Measurements from ENCODE around the gene M1AP. TPM values are rescaled to one million over a fixed set of nuclear protein-coding genes. Genes with fewer than 3 reads are reported as not detected.

The M1AP gene
- polyA plus RNA-seq, 3 donors = 1.00 to 4.6 (median 1.8) TPM

DNA sequence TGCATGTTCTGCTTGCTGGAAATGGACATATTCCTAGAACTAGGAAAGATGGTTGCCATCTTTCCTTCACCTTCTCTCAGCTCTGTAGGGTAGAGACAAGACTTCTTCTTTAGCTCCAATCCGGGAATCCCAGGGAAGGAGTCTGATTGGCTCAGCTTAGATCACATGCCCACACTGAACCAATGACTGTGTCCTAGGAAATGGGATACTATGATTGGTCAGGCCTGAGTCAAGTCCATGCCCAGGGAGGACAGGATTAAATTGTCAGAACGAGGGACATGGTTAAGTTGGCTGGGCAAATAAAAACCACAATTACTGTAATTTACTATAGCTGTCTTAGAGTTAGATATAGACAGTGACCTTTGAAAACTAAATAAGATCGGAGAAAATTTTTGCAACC is 37.3 kb upstream of the M1AP start:
- Histone ChIP-seq H3K79me2 (ENCODE audit: insufficient read depth, low read length) (no peaks in the 10 kb centered on the region), H3K4me2 (replicated peaks; ENCODE audit: extremely low read depth, low read length, poor library complexity, severe bottlenecking) (no peak overlapping the region), H4K20me1 (ENCODE audit: insufficient read depth, low read length) (no peaks in the 10 kb centered on the region), H2AFZ (ENCODE audit: insufficient read depth, low read depth, low read length, poor library complexity, severe bottlenecking) (no peak overlapping the region), H3K9me3 (replicated peaks in 1 of 2; ENCODE audit: control insufficient read depth in 1 of 2, insufficient read depth in 1 of 2, low read length in 2 of 2) (no peaks in the 10 kb centered on the region), H3K4me3 (replicated peaks in 1 of 3; ENCODE audit: low read depth in 2 of 3, low read length in 3 of 3) (no peak overlapping the region), H3K9ac (ENCODE audit: insufficient read depth, low read length, poor library complexity, severe bottlenecking) (no peak overlapping the region), H3K27ac (ENCODE audit: low read depth in 1 of 2, low read length in 2 of 2) (no peak overlapping the region), H3K27me3 (ENCODE audit: control insufficient read depth in 2 of 2, insufficient read depth in 2 of 2, low read length in 2 of 2) (peaks cover 2 to 5% of the 10 kb centered on the region in 2 donors), H3K36me3 (replicated peaks in 1 of 2; ENCODE audit: control insufficient read depth in 1 of 2, insufficient read depth in 2 of 2, low read length in 2 of 2) (no peaks in the 10 kb centered on the region), H3K4me1 (ENCODE audit: control insufficient read depth in 1 of 2, insufficient read depth in 2 of 2, low read length in 2 of 2) (no peaks in the 10 kb centered on the region)
- DNase-seq = no peak
- no CpG with 5 or more reads among the region's 3 CpGs for WGBS (ENCODE audit: insufficient coverage)
- peaks cover 0 to 7% (median 0%) of the 10 kb centered on the region in 3 donors for H3K27me3 Mint-ChIP-seq (ENCODE audit: low read depth in 3 of 3)
- TF ChIP-seq CTCF (IDR thresholded peaks at IDR 0.05) = no peak
- H3K27ac Mint-ChIP-seq = no peak overlapping the region
- intact Hi-C loops (cut with micrococcal nuclease) = loop anchor here in 1 of 2 donors (10.0 kb wide), 1 partner anchor 719 kb away; no protein-coding TSS in a partner anchor
- H3K36me3 Mint-ChIP-seq = no peaks in the 10 kb centered on the region
- no peak overlapping the region for H3K4me3 Mint-ChIP-seq
- H3K4me1 Mint-ChIP-seq = peaks cover 4% of the 10 kb centered on the region
- H3K9me3 Mint-ChIP-seq = no peaks in the 10 kb centered on the region

DNA sequence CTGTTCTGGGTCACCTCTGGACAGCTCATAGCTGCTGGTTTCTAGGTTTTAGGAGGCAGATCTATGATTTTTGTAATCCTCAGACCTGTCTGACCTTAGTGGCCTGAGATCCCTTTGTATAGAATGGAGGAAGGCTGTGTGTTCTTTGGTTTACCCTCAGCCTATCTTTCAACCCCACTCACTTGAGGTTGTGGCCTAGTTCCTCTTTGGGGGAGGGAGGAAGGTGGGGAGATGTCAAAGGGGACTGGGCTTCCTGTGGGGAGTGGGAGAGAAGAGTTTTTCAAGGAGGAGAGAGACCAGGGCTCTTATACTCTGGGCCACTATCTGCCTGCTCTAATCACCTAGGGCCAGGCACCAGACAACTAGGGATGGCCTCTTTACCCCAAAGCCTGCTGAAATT is 34.4 kb upstream of the M1AP start:
- DNase-seq = no peak
- H3K36me3 ChIP-seq (replicated peaks in 1 of 2; ENCODE audit: control insufficient read depth in 1 of 2, insufficient read depth in 2 of 2, low read length in 2 of 2) = no peaks in the 10 kb centered on the region
- H3K27me3 Mint-ChIP-seq (ENCODE audit: low read depth in 3 of 3) = no peaks in the 10 kb centered on the region
- no peak overlapping the region for H3K4me3 Mint-ChIP-seq
- H3K4me1 Mint-ChIP-seq = peaks cover 4% of the 10 kb centered on the region
- H3K4me1 ChIP-seq (ENCODE audit: control insufficient read depth in 1 of 2, insufficient read depth in 2 of 2, low read length in 2 of 2) = no peaks in the 10 kb centered on the region
- H2AFZ ChIP-seq (ENCODE audit: insufficient read depth, low read depth, low read length, poor library complexity, severe bottlenecking) = no peak overlapping the region
- H3K4me3 ChIP-seq (replicated peaks in 1 of 3; ENCODE audit: low read depth in 2 of 3, low read length in 3 of 3) = no peak overlapping the region
- no peaks in the 10 kb centered on the region for H3K36me3 Mint-ChIP-seq
- TF ChIP-seq CTCF (IDR thresholded peaks at IDR 0.05) = no peak
- no peak overlapping the region for H3K4me2 ChIP-seq (replicated peaks; ENCODE audit: extremely low read depth, low read length, poor library complexity, severe bottlenecking)
- no peaks in the 10 kb centered on the region for H4K20me1 ChIP-seq (ENCODE audit: insufficient read depth, low read length)
- no peaks in the 10 kb centered on the region for H3K79me2 ChIP-seq (ENCODE audit: insufficient read depth, low read length)
- H3K27me3 ChIP-seq (ENCODE audit: control insufficient read depth in 2 of 2, insufficient read depth in 2 of 2, low read length in 2 of 2) = no peaks in the 10 kb centered on the region
- H3K27ac Mint-ChIP-seq = no peak overlapping the region
- H3K27ac ChIP-seq (ENCODE audit: low read depth in 1 of 2, low read length in 2 of 2) = no peak overlapping the region
- intact Hi-C loops (cut with micrococcal nuclease) = loop anchor here in 1 of 2 donors (10.0 kb wide), 1 partner anchor 722 kb away; no protein-coding TSS in a partner anchor
- H3K9ac ChIP-seq (ENCODE audit: insufficient read depth, low read length, poor library complexity, severe bottlenecking) = no peak overlapping the region
- no peaks in the 10 kb centered on the region for H3K9me3 ChIP-seq (replicated peaks in 1 of 2; ENCODE audit: control insufficient read depth in 1 of 2, insufficient read depth in 1 of 2, low read length in 2 of 2)
- H3K9me3 Mint-ChIP-seq = no peaks in the 10 kb centered on the region

All from CD14-positive monocyte (primary cell).